ENCODE data around the gene RC3H2.

- TF ChIP-seq POLR2A (IDR thresholded peaks at IDR 0.05) = no peak
- TF ChIP-seq CTCF (IDR thresholded peaks at IDR 0.05) = no peak
Observed at GRCh38 chr9:122948313-122948712, 43.2 kb upstream of the RC3H2 start.

All from Peyer's patch (tissue), 4 donors.